GM12878 (cell line): ENCODE data around the gene TNP2. TPM values are rescaled to one million over a fixed set of nuclear protein-coding genes. Genes with fewer than 3 reads are reported as not detected.

Experiments
- ATAC-seq: fragments of 200-7000 bp; cut with Tn5 transposase; 3 replicates; pipeline ENCODE4 v1.9.1; 2020; ENCODE audit warnings: mild to moderate bottlenecking, moderate library complexity
- BruUV-seq: library from RNA; stranded (reverse); fragments of 400-500 nt; replicated peaks from 2 replicates; lab custom pipeline; 2021; lab: Mats Ljungman, UMichigan
- CTCF ChIA-PET: fragments of 300-600 bp; sonication (Branson Sonifier 250); formaldehyde crosslinking; extraction: SDS; loops from one replicate; lab custom pipeline; 2021; ENCODE audit warnings: inconsistent platforms; lab: Yijun Ruan, JAX
- POLR2A ChIA-PET: fragments of 350-600 bp; formaldehyde crosslinking; extraction: SDS; loops from one replicate; lab custom pipeline; 2021; ENCODE audit warnings: inconsistent platforms; lab: Charles Lee
- RAD21 ChIA-PET: fragments of 300-600 bp; sonication (Branson Sonifier 250); formaldehyde crosslinking; loops from one replicate; lab custom pipeline; 2023; ENCODE audit warnings: antibody characterized with exemption; ENCODE audit not compliant: unreplicated experiment; lab: Charles Lee
- SMC1A ChIA-PET: fragments of 300-600 bp; sonication (Branson Sonifier 250); formaldehyde crosslinking; loops from one replicate; lab custom pipeline; 2023; ENCODE audit not compliant: unreplicated experiment, uncharacterized antibody; lab: Charles Lee
- DNase-seq: peaks from one replicate; pipeline ENCODE4 v3.0.0-alpha.2; 2011; ENCODE audit warnings: low read depth, low spot score
- FAIRE-seq: peaks from 3 replicates; lab custom pipeline; 2011; peaks lifted over from hg19 to GRCh38; lab: Jason Lieb, UNC
- H2AFZ ChIP-seq: 2 replicates; pipeline ENCODE4 v1.6.0; 2011; ENCODE audit warnings: low read depth, low read length, control low read depth; ENCODE audit not compliant: control insufficient read depth
- H3K27ac ChIP-seq: 2 replicates; pipeline ENCODE4 v1.5.1; 2011; ENCODE audit warnings: control low read depth; ENCODE audit not compliant: control insufficient read depth, insufficient read depth
- H3K27me3 ChIP-seq, 2 experiments: replicated peaks in 1 of 2; 2 replicates each; pipeline versions ENCODE4 v1.6.0 to v1.6.1; 2011; ENCODE audit warnings: low read length in 1 of 2; ENCODE audit not compliant: control insufficient read depth in 2 of 2, insufficient read depth in 2 of 2
- H3K36me3 ChIP-seq, 2 experiments: 2 replicates each; pipeline ENCODE4 v1.5.1; 2011; ENCODE audit warnings: low read length in 1 of 2; ENCODE audit not compliant: control insufficient read depth in 2 of 2, insufficient read depth in 2 of 2
- H3K4me1 ChIP-seq: 2 replicates; pipeline ENCODE4 v1.6.1; 2011; ENCODE audit warnings: mild to moderate bottlenecking, low read length, moderate library complexity, mixed read lengths; ENCODE audit not compliant: control insufficient read depth, insufficient read depth
- H3K4me2 ChIP-seq: 2 replicates; pipeline ENCODE4 v1.6.0; 2011; ENCODE audit warnings: control low read depth; ENCODE audit not compliant: control insufficient read depth, insufficient read depth
- H3K4me3 ChIP-seq: fragments of 200-600 bp; sonication (generic); 2 replicates; pipeline ENCODE4 v1.5.1; 2016
- H3K79me2 ChIP-seq: 2 replicates; pipeline ENCODE4 v1.6.0; 2011; ENCODE audit warnings: low read length; ENCODE audit not compliant: control insufficient read depth, insufficient read depth
- H3K9ac ChIP-seq: 2 replicates; pipeline ENCODE4 v1.8.0; 2011; ENCODE audit warnings: low read length, control low read depth, mixed read lengths; ENCODE audit not compliant: control insufficient read depth, insufficient read depth
- H3K9me3 ChIP-seq: replicated peaks from 3 replicates; pipeline ENCODE4 v1.5.1; 2011; ENCODE audit warnings: mild to moderate bottlenecking, low read length; ENCODE audit not compliant: control insufficient read depth, insufficient read depth
- H4K20me1 ChIP-seq: 2 replicates; pipeline ENCODE4 v1.6.0; 2011; ENCODE audit not compliant: control insufficient read depth, insufficient read depth
- CBFB ChIP-seq: IDR thresholded peaks from 2 replicates; pipeline ENCODE4 v1.6.1; 2016; ENCODE audit warnings: antibody characterized with exemption, low read depth
- CHD4 ChIP-seq: fragments of 200-600 bp; sonication (generic); IDR thresholded peaks from 2 replicates; pipeline ENCODE4 v1.6.1; 2016; ENCODE audit warnings: mild to moderate bottlenecking
- MTA2 ChIP-seq: fragments of 450-650 bp; IDR thresholded peaks from 2 replicates; pipeline ENCODE4 v1.6.1; 2016; ENCODE audit warnings: low read depth, mild to moderate bottlenecking, moderate library complexity
- NR2F1 ChIP-seq: fragments of 450-650 bp; conservative IDR thresholded peaks from 2 replicates; pipeline ENCODE4 v1.6.1; 2017; ENCODE audit warnings: mild to moderate bottlenecking
- WGBS: methylation state at CpG from one replicate; pipeline ENCODE4 v1.1.6; 2016; ENCODE audit warnings: low lambda C conversion rate; ENCODE audit not compliant: insufficient replicate concordance, insufficient coverage; ENCODE audit errors: missing lambda C conversion rate; 5-methylcytosine and 5-hydroxymethylcytosine counted together
- in situ Hi-C: fragments of 300-500 bp; cut with MboI; formaldehyde crosslinking; loops from 9 replicates; pipeline ENCODE4 v1.14.3; 2018; ENCODE audit warnings: mixed read lengths
- intact Hi-C: fragments of 100-400 bp; cut with micrococcal nuclease; formaldehyde crosslinking; loops from one replicate; pipeline ENCODE4 v1.14.2; 2022; ENCODE audit not compliant: unreplicated experiment
- polyA plus RNA-seq, 11 experiments: library from polyadenylated mRNA; depleted of rRNA in 4 of 11; unstranded in 6 of 11; stranded (reverse) in 5 of 11; fragments of >200 nt; fragmentation: Nextera tagmentation in 4 of 11; fragmentation: Illumina TruSeq in 1 of 11; extraction: Ambion mirVana in 4 of 11; extraction: Trizol in 1 of 11; gene quantifications; 1 replicate in 1 of 11; 2 replicates in 10 of 11; pipeline versions ENCODE4 v1.2.1 to v1.2.3, GENCODE V29; 2011 to 2016; ENCODE audit warnings: inconsistent platforms in 2 of 11, missing spikeins in 2 of 11, low read depth in 1 of 11
- total RNA-seq, 4 experiments: library from RNA; depleted of rRNA in 3 of 4; stranded (reverse); fragments of >200 nt in 3 of 4; fragmentation: Illumina TruSeq in 1 of 4; extraction: Trizol in 1 of 4; gene quantifications; 2 replicates each; pipeline versions ENCODE4 v1.2.1 to v1.2.3, GENCODE V29; 2013 to 2021
- TF ChIP-seq, protein P1 (sequence below): fragments of 450-650 bp; IDR thresholded peaks from 2 replicates; pipeline ENCODE4 v1.6.1; 2016; ENCODE audit warnings: mild to moderate bottlenecking
- TF ChIP-seq, protein P2 (sequence below): IDR thresholded peaks from 2 replicates; pipeline ENCODE4 v1.6.1; 2011; ENCODE audit warnings: mild to moderate bottlenecking, low read depth, low read length, moderate library complexity; ENCODE audit not compliant: insufficient replicate concordance

Gene TNP2
- total and polyA plus RNA-seq, 10 of the 15 experiments (the other 5 are each of a cell fraction or from before 2014, with no cell fraction given), result not detected

DNA sequence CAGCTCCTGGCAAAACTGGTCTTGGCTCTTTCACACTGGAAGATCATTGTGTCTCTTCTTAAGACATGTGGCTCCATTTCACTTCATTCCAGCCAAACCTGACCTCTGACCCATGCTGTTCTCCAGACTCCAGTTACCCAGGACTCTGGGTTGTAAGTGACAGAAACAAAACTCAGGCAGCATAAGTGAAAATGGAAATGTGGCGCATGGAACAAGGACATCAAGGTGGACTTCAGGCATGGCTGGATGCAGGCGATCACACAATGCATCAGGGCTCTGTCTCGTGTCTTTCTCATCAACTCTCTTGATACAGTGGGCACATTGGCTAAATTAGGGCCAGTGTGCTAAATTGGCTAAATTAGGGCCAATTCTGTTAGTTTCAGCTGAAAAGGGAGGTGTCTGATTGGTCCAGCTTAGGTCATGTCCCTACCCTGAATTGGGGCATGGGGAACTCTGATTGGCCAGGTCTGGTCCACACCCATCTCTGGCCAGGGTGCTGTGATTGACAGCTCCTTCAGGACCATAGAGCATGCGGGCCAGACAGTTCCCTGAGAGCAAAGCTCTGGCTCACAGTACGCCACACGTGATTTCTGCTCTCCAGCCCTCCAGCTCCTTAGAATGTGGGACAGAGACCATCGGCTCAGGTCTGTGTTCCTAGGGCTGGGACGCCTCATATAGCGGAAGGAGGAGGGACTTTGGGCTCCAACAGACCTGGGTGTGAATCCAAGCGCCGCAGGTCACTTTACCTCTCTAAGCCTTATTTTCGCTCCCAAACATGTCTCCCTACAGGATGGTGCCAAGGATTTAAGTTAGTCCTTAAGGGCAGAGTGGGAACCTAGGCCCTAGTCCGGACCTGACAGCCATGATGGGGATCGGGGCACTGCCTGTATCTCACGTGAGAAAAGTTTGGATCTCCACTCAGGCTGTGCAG is 30.6 kb downstream of the TNP2 start:
- Histone ChIP-seq H3K4me3 (no peak overlapping the region), H3K9me3 (no peaks in the 10 kb centered on the region), H3K36me3 (no peaks in the 10 kb centered on the region), H3K9ac (no peak overlapping the region), H3K27ac (no peak overlapping the region), H4K20me1 (no peaks in the 10 kb centered on the region), H2AFZ (no peak overlapping the region), H3K27me3 (no peaks in the 10 kb centered on the region), H3K4me1 (peaks cover 10% of the 10 kb centered on the region), H3K4me2 (no peak overlapping the region), H3K79me2 (no peaks in the 10 kb centered on the region)
- intact Hi-C loops (no loop called here), in situ Hi-C loops (no loop called here)
- BruUV-seq, result no TSS peak
- ChIA-PET POLR2A (interaction anchor here (0.5 to 1.2 kb wide), 3 partner anchors 12 to 125 kb away, joined by 3 to 4 read pairs (median 3); no protein-coding TSS in a partner anchor), SMC1A (interaction anchor here (1.0 kb wide), 2 partner anchors 48 to 133 kb away, joined by 3 read pairs; no protein-coding TSS in a partner anchor), RAD21 (interaction anchor here (1.0 kb wide), 1 partner anchor 13 kb away, joined by 5 read pairs; no protein-coding TSS in a partner anchor), CTCF (no interaction called here)
- DNase-seq, result no peak
- no peak for FAIRE-seq
- WGBS, result 83% methylated on average over 15 of the region's 15 CpGs
- no peak for ATAC-seq
- TF ChIP-seq CHD4 (no peak), MTA2 (no peak), CBFB (no peak), NR2F1 (peak; percentile 44)
- TF ChIP-seq, protein P1, sequence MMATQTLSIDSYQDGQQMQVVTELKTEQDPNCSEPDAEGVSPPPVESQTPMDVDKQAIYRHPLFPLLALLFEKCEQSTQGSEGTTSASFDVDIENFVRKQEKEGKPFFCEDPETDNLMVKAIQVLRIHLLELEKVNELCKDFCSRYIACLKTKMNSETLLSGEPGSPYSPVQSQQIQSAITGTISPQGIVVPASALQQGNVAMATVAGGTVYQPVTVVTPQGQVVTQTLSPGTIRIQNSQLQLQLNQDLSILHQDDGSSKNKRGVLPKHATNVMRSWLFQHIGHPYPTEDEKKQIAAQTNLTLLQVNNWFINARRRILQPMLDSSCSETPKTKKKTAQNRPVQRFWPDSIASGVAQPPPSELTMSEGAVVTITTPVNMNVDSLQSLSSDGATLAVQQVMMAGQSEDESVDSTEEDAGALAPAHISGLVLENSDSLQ, result peak; percentile 74
- TF ChIP-seq, protein P2, sequence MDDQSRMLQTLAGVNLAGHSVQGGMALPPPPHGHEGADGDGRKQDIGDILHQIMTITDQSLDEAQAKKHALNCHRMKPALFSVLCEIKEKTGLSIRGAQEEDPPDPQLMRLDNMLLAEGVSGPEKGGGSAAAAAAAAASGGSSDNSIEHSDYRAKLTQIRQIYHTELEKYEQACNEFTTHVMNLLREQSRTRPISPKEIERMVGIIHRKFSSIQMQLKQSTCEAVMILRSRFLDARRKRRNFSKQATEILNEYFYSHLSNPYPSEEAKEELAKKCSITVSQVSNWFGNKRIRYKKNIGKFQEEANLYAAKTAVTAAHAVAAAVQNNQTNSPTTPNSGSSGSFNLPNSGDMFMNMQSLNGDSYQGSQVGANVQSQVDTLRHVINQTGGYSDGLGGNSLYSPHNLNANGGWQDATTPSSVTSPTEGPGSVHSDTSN, result peak; percentile 56
